ENCODE data around the gene MAPK11. TPM values are rescaled to one million over a fixed set of nuclear protein-coding genes. Genes with fewer than 3 reads are reported as not detected.
A peak's percentile ranks its signal among the peaks of the same experiment; 100 is the strongest.

The MAPK11 gene
- total RNA-seq, 2 donors from 2014 or later: 0.33 to 0.40 TPM

DNA sequence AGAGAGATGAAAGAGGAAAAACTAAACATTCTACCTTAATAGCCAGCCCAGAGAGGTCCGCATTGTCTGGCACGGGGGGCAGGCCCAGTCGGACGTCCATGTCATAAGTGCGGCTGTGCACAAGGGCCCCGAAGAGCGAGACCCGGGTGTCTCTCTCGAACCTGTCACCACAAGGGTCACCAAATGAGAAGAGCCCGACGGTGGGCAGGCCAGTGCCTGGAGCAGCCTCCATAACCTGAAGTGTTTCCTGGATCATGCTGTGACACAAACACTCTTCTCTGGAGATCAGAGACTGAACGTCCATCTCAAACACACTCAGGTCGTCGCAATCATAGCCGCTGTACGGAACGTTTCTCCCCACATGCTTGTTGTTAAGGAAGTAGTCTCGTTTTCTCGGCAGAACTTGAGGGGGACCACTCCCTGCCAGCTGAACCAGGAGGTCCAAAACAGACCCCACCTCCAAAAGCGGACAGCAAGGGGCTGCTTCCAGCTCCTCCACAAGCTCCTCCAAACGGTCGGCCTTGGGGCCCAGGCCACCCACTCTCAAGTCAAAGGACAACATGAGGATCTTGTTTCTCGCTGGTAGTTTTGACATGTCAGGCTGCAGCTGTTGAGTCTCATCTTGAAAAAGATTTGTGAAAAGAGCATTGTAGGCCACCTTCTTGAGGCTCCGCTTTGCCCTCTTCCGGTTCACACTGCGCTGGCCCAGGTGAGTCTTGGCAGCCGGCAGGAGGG, 26.3 kb downstream of the MAPK11 start:
- Histone ChIP-seq H3K4me1 (ENCODE audit: control insufficient read depth, insufficient read depth, low read length) (peaks cover 3% of the 10 kb centered on the region), H3K4me3 (ENCODE audit: low read length) (peak overlapping the region; percentile 91), H3K27ac (ENCODE audit: low read depth, low read length) (no peak overlapping the region), H3K9ac (ENCODE audit: extremely low read depth, low read length, poor library complexity, severe bottlenecking) (peak overlapping the region; percentile 88), H3K27me3 (ENCODE audit: control insufficient read depth, insufficient read depth, low read length, poor library complexity, severe bottlenecking) (no peaks in the 10 kb centered on the region), H3K36me3 (ENCODE audit: control insufficient read depth, insufficient read depth, low read length) (peaks cover 25% of the 10 kb centered on the region), H3K9me3 (ENCODE audit: control insufficient read depth, low read length) (no peaks in the 10 kb centered on the region)
- TF ChIP-seq, protein P1, sequence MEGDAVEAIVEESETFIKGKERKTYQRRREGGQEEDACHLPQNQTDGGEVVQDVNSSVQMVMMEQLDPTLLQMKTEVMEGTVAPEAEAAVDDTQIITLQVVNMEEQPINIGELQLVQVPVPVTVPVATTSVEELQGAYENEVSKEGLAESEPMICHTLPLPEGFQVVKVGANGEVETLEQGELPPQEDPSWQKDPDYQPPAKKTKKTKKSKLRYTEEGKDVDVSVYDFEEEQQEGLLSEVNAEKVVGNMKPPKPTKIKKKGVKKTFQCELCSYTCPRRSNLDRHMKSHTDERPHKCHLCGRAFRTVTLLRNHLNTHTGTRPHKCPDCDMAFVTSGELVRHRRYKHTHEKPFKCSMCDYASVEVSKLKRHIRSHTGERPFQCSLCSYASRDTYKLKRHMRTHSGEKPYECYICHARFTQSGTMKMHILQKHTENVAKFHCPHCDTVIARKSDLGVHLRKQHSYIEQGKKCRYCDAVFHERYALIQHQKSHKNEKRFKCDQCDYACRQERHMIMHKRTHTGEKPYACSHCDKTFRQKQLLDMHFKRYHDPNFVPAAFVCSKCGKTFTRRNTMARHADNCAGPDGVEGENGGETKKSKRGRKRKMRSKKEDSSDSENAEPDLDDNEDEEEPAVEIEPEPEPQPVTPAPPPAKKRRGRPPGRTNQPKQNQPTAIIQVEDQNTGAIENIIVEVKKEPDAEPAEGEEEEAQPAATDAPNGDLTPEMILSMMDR (conservative IDR thresholded peaks at IDR 0.05): no peak
- H3K4me3 Mint-ChIP-seq: peak overlapping the region; percentile 90
- no peak for DNase-seq
- 60 to 69% methylated on average over 16 to 27 of the region's 27 CpGs for WGBS, 2 experiments (ENCODE audit: insufficient coverage in 1 of 2, insufficient read length in 1 of 2)
- no peaks in the 10 kb centered on the region for H3K9me3 Mint-ChIP-seq
- peak overlapping the region; percentile 97 for H3K27ac Mint-ChIP-seq
- H3K27me3 Mint-ChIP-seq (ENCODE audit: insufficient read depth): no peaks in the 10 kb centered on the region
- peaks cover 18% of the 10 kb centered on the region for H3K36me3 Mint-ChIP-seq (ENCODE audit: low read depth)
- peaks cover 20% of the 10 kb centered on the region for H3K4me1 Mint-ChIP-seq

DNA sequence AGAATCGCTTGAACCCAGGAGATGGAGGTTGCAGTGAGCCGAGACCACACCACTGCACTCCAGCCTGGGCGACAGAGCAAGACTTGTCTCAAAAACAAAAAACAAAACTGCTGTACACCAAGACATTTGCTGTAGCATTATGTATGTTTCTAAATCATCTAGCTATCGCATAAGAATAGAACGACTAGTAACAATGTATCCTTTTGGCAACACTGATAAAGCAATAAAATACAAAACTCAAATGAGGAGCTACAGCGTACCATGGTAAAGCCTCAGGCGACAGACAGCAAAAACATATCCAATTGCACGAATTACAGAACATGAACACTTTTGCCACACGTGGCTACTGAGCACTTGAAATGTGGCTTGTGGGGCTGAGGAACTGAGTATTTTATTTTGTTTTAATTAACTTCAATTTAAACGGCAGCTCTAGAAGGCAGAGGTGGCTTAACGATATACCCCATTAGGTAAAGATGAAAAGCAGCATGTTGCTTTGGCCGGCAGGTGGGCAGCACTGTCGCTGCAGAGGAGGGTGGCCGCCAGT, 27.7 kb downstream of the MAPK11 start:
- Histone ChIP-seq H3K27me3 (ENCODE audit: control insufficient read depth, insufficient read depth, low read length, poor library complexity, severe bottlenecking) (no peaks in the 10 kb centered on the region), H3K27ac (ENCODE audit: low read depth, low read length) (no peak overlapping the region), H3K9me3 (ENCODE audit: control insufficient read depth, low read length) (no peaks in the 10 kb centered on the region), H3K9ac (ENCODE audit: extremely low read depth, low read length, poor library complexity, severe bottlenecking) (no peak overlapping the region), H3K4me3 (ENCODE audit: low read length) (peak overlapping the region; percentile 91), H3K4me1 (ENCODE audit: control insufficient read depth, insufficient read depth, low read length) (peaks cover 3% of the 10 kb centered on the region), H3K36me3 (ENCODE audit: control insufficient read depth, insufficient read depth, low read length) (peaks cover 18% of the 10 kb centered on the region)
- Mint-ChIP-seq H3K27me3 (ENCODE audit: insufficient read depth) (no peaks in the 10 kb centered on the region), H3K9me3 (no peaks in the 10 kb centered on the region), H3K36me3 (ENCODE audit: low read depth) (peaks cover 16% of the 10 kb centered on the region), H3K4me1 (peaks cover 20% of the 10 kb centered on the region), H3K27ac (no peak overlapping the region), H3K4me3 (peak overlapping the region; percentile 90)
- DNase-seq: no peak
- TF ChIP-seq, protein P1 (conservative IDR thresholded peaks at IDR 0.05): no peak
- 92 to 97% methylated on average over 11 to 14 of the region's 14 CpGs for WGBS, 2 experiments (ENCODE audit: insufficient coverage in 1 of 2, insufficient read length in 1 of 2)

GRCh38 chr22:50238755-50239154, 31.4 kb downstream of the MAPK11 start:
- H3K27me3 ChIP-seq (ENCODE audit: control insufficient read depth, insufficient read depth, low read length, poor library complexity, severe bottlenecking): no peaks in the 10 kb centered on the region
- no peak overlapping the region for H3K27ac ChIP-seq (ENCODE audit: low read depth, low read length)
- DNase-seq: no peak
- H3K4me1 ChIP-seq (ENCODE audit: control insufficient read depth, insufficient read depth, low read length): no peaks in the 10 kb centered on the region
- H3K36me3 ChIP-seq (ENCODE audit: control insufficient read depth, insufficient read depth, low read length): no peaks in the 10 kb centered on the region
- Mint-ChIP-seq H3K36me3 (ENCODE audit: low read depth) (peaks cover 30% of the 10 kb centered on the region), H3K9me3 (peaks cover 8% of the 10 kb centered on the region), H3K27ac (no peak overlapping the region), H3K4me1 (peaks cover 15% of the 10 kb centered on the region), H3K4me3 (no peak overlapping the region), H3K27me3 (ENCODE audit: insufficient read depth) (no peaks in the 10 kb centered on the region)
- H3K9ac ChIP-seq (ENCODE audit: extremely low read depth, low read length, poor library complexity, severe bottlenecking): no peak overlapping the region
- WGBS, 2 experiments (ENCODE audit: insufficient coverage in 1 of 2, insufficient read length in 1 of 2): 87 to 89% methylated on average over 4 to 9 of the region's 9 CpGs
- no peaks in the 10 kb centered on the region for H3K9me3 ChIP-seq (ENCODE audit: control insufficient read depth, low read length)
- H3K4me3 ChIP-seq (ENCODE audit: low read length): no peak overlapping the region
- TF ChIP-seq, protein P1 (conservative IDR thresholded peaks at IDR 0.05): no peak
